ENCODE data around the gene PM20D2. TPM values are rescaled to one million over a fixed set of nuclear protein-coding genes. Genes with fewer than 3 reads are reported as not detected.

The PM20D2 gene
- total and polyA plus RNA-seq, 2 of the 8 experiments (the other 6 are each of a cell fraction or from before 2014, with no cell fraction given): 2.7 to 7.6 TPM

- CTCF ChIA-PET (ENCODE audit: partially characterized antibody): interaction anchor here (0.7 to 1.7 kb wide), 7 partner anchors 21 to 285 kb away, joined by 3 to 5 read pairs (median 3); no protein-coding TSS in a partner anchor
- no peak overlapping the region for H3K14ac ChIP-seq (ENCODE audit: insufficient read length)
Measured at GRCh38 chr6:89184344-89184743, 38.5 kb downstream of the PM20D2 start.

More at GRCh38 chr6:89184344-89184743, 38.5 kb downstream of the PM20D2 start:
- TF ChIP-seq HDAC6 (IDR thresholded peaks at IDR 0.05; ENCODE audit: low read depth, low read length) (no peak), TAF1 (IDR thresholded peaks at IDR 0.05; ENCODE audit: low read depth, low read length) (no peak), CBX8 (IDR thresholded peaks at IDR 0.05; ENCODE audit: borderline replicate concordance, low read depth, low read length) (no peak), SP1 (IDR thresholded peaks at IDR 0.05; ENCODE audit: low read depth, low read length) (no peak), TEAD4 (IDR thresholded peaks at IDR 0.05; ENCODE audit: low read depth, low read length) (no peak), CTBP2 (IDR thresholded peaks at IDR 0.05; ENCODE audit: borderline replicate concordance, insufficient read depth, insufficient read length, low read length) (no peak)
- POLR2A ChIA-PET (ENCODE audit: partially characterized antibody): no interaction called here
- H3K9me3 ChIP-seq (ENCODE audit: insufficient read depth in 2 of 2, low read depth in 1 of 2, low read length in 1 of 2): no peaks in the 10 kb centered on the region
- no peak overlapping the region for H3K18ac ChIP-seq (ENCODE audit: extremely low read depth, low read length)
- H2BK20ac ChIP-seq (ENCODE audit: low read length): no peak overlapping the region
- H3K4me2 ChIP-seq (ENCODE audit: insufficient read depth in 1 of 2, low read depth in 2 of 2, low read length in 2 of 2): no peak overlapping the region
- H3K56ac ChIP-seq (replicated peaks; ENCODE audit: insufficient read length, low read depth, low read length): no peak overlapping the region
- no peaks in the 10 kb centered on the region for H3K27me3 ChIP-seq (replicated peaks in 1 of 4; ENCODE audit: control insufficient read depth in 3 of 4, extremely low read depth in 1 of 4, insufficient read depth in 3 of 4, low read length in 3 of 4)
- H3K9ac ChIP-seq (replicated peaks in 1 of 4; ENCODE audit: extremely low read depth in 1 of 4, low read depth in 3 of 4, low read length in 3 of 4): no peak overlapping the region
- no peak for DNase-seq (ENCODE audit: low read depth in 1 of 2, low spot score in 2 of 2)
- H2BK15ac ChIP-seq (ENCODE audit: low read length): no peak overlapping the region
- no peak for FAIRE-seq
- H2BK12ac ChIP-seq (ENCODE audit: low read depth, low read length): no peak overlapping the region
- no peak overlapping the region for H4K91ac ChIP-seq (replicated peaks; ENCODE audit: insufficient read length, low read length)
- H3K79me2 ChIP-seq (ENCODE audit: control insufficient read depth in 1 of 2, insufficient read depth in 2 of 2, low read length in 2 of 2): no peaks in the 10 kb centered on the region
- no peaks in the 10 kb centered on the region for H3K79me1 ChIP-seq (ENCODE audit: low read depth, low read length)
- H2AK5ac ChIP-seq (ENCODE audit: low read depth, low read length): no peak overlapping the region
- no peak overlapping the region for H2BK120ac ChIP-seq (replicated peaks; ENCODE audit: low read depth, low read length)
- no peaks in the 10 kb centered on the region for H3K36me3 ChIP-seq (ENCODE audit: control insufficient read depth in 2 of 4, insufficient read depth in 4 of 4, low read length in 3 of 4)
- no peak overlapping the region for H2AFZ ChIP-seq (ENCODE audit: low read length)
- no peaks in the 10 kb centered on the region for H3K4me1 ChIP-seq (replicated peaks in 1 of 4; ENCODE audit: control insufficient read depth in 3 of 4, insufficient read depth in 4 of 4, low read length in 3 of 4)
- no peak overlapping the region for H3K23ac ChIP-seq (ENCODE audit: insufficient read length)
- H2BK5ac ChIP-seq (ENCODE audit: low read depth, low read length): no peak overlapping the region
- 90% methylated on average over 9 of the region's 9 CpGs; no CpG with 5 or more reads in 1 of the 2 experiments for WGBS, 2 experiments (ENCODE audit: extremely low coverage in 1 of 2, insufficient coverage in 1 of 2, insufficient read length in 1 of 2, insufficient replicate concordance in 2 of 2, low coverage in 1 of 2, low lambda C conversion rate in 2 of 2, missing lambda C conversion rate in 1 of 2)
- H3K23me2 ChIP-seq (ENCODE audit: low read depth, low read length): no peaks in the 10 kb centered on the region
- no peak overlapping the region for H3K4me3 ChIP-seq (ENCODE audit: extremely low read depth in 1 of 4, insufficient read depth in 2 of 4, low read depth in 3 of 4, low read length in 4 of 4)
- H4K5ac ChIP-seq (ENCODE audit: insufficient read length, low read depth, low read length): no peak overlapping the region
- no peaks in the 10 kb centered on the region for H4K20me1 ChIP-seq (replicated peaks in 1 of 2; ENCODE audit: control insufficient read depth in 1 of 2, insufficient read depth in 2 of 2, low read length in 2 of 2)
- H4K8ac ChIP-seq (ENCODE audit: extremely low read depth, insufficient read depth, low read length): no peak overlapping the region
- H3K27ac ChIP-seq (ENCODE audit: low read depth, low read length): no peak overlapping the region
- H3K4ac ChIP-seq (replicated peaks; ENCODE audit: insufficient read length, low read depth, low read length): no peak overlapping the region

Data from H1 (cell line).